Measurements from ENCODE around the gene UPP1. TPM values are rescaled to one million over a fixed set of nuclear protein-coding genes. Genes with fewer than 3 reads are reported as not detected.

The UPP1 gene
- total and polyA plus RNA-seq, 2 of the 13 experiments (the other 11 are each of a cell fraction or from before 2014, with no cell fraction given), result 5.7 to 9.8 TPM

DNA sequence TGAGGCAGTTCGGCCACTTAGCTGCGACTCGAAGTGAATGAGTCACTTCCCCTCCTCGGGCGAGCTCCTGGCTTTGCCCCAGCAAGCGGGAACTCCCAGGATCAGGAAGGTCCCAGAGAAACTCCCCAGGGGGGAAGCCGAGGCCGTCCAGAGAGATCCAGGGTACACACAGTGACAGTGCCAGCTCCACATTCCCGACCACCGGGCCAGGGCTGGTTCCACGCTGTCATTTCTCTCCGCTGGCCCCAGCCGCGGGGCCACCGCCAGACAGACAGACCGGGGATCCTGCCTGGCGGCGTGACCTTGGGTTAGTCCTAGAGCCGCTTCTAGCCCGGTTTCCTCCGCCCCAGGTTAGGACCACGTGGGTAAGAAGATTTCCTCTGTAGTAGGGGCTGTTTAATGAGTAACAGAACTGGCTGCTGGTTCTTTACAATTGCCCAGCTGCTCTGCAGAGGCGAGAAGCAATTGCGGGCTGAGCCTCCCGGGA is 463 bp upstream of the UPP1 start (continued):
- TF ChIP-seq, protein P1, sequence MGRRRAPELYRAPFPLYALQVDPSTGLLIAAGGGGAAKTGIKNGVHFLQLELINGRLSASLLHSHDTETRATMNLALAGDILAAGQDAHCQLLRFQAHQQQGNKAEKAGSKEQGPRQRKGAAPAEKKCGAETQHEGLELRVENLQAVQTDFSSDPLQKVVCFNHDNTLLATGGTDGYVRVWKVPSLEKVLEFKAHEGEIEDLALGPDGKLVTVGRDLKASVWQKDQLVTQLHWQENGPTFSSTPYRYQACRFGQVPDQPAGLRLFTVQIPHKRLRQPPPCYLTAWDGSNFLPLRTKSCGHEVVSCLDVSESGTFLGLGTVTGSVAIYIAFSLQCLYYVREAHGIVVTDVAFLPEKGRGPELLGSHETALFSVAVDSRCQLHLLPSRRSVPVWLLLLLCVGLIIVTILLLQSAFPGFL (CRISPR knock-in tag; IDR thresholded peaks at IDR 0.05), result no peak
- TF ChIP-seq SMYD3 (CRISPR knock-in tag; IDR thresholded peaks at IDR 0.05) (0 out of 2 replicates have a peak, but pooled peaks have one; percentile 29), SRY (CRISPR knock-in tag; IDR thresholded peaks at IDR 0.05) (no peak; the same call in 1 of the 2 replicates), MTF1 (CRISPR knock-in tag; IDR thresholded peaks at IDR 0.05) (no peak), DPF2 (CRISPR knock-in tag; IDR thresholded peaks at IDR 0.05; ENCODE audit: borderline replicate concordance, low read depth) (no peak; the same call in 1 of the 2 replicates), ZNF563 (CRISPR knock-in tag; IDR thresholded peaks at IDR 0.05) (no peak; the same call in 1 of the 2 replicates), ZBTB7A (CRISPR knock-in tag; IDR thresholded peaks at IDR 0.05) (no peak; the same call in 1 of the 2 replicates), MLLT10 (CRISPR knock-in tag; IDR thresholded peaks at IDR 0.05) (no peak), ZFP37 (CRISPR knock-in tag; IDR thresholded peaks at IDR 0.05; ENCODE audit: borderline replicate concordance) (no peak), HOXA7 (CRISPR knock-in tag; IDR thresholded peaks at IDR 0.05) (no peak), ELF3 (CRISPR knock-in tag; IDR thresholded peaks at IDR 0.05) (peak; percentile 48; the same call in 1 of the 2 replicates), ZNF75D (CRISPR knock-in tag; IDR thresholded peaks at IDR 0.05; ENCODE audit: borderline replicate concordance) (no peak), HNF4G (IDR thresholded peaks at IDR 0.05; ENCODE audit: borderline replicate concordance, low read depth, low read length) (peak; percentile 30; the same call in 1 of the 2 replicates), HNF4G (CRISPR knock-in tag; IDR thresholded peaks at IDR 0.05; ENCODE audit: borderline replicate concordance, low read depth) (peak; percentile 53; the same call in 1 of the 2 replicates), ZMYM3 (CRISPR knock-in tag; IDR thresholded peaks at IDR 0.05) (no peak; the same call in 1 of the 2 replicates), ZBTB42 (CRISPR knock-in tag; IDR thresholded peaks at IDR 0.05) (no peak), PHF8 (CRISPR knock-in tag; IDR thresholded peaks at IDR 0.05) (no peak; the same call in 1 of the 2 replicates), FLYWCH1 (CRISPR knock-in tag; IDR thresholded peaks at IDR 0.05) (no peak), NFE2L1 (CRISPR knock-in tag; IDR thresholded peaks at IDR 0.05; ENCODE audit: borderline replicate concordance) (no peak)
- TF ChIP-seq, protein P2, sequence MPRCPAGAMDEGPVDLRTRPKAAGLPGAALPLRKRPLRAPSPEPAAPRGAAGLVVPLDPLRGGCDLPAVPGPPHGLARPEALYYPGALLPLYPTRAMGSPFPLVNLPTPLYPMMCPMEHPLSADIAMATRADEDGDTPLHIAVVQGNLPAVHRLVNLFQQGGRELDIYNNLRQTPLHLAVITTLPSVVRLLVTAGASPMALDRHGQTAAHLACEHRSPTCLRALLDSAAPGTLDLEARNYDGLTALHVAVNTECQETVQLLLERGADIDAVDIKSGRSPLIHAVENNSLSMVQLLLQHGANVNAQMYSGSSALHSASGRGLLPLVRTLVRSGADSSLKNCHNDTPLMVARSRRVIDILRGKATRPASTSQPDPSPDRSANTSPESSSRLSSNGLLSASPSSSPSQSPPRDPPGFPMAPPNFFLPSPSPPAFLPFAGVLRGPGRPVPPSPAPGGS (CRISPR knock-in tag; IDR thresholded peaks at IDR 0.05), result no peak; the same call in 1 of the 2 replicates
- TF ChIP-seq, protein P3, sequence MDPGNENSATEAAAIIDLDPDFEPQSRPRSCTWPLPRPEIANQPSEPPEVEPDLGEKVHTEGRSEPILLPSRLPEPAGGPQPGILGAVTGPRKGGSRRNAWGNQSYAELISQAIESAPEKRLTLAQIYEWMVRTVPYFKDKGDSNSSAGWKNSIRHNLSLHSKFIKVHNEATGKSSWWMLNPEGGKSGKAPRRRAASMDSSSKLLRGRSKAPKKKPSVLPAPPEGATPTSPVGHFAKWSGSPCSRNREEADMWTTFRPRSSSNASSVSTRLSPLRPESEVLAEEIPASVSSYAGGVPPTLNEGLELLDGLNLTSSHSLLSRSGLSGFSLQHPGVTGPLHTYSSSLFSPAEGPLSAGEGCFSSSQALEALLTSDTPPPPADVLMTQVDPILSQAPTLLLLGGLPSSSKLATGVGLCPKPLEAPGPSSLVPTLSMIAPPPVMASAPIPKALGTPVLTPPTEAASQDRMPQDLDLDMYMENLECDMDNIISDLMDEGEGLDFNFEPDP (CRISPR knock-in tag; conservative IDR thresholded peaks at IDR 0.05), result no peak
- TF ChIP-seq, protein P4, sequence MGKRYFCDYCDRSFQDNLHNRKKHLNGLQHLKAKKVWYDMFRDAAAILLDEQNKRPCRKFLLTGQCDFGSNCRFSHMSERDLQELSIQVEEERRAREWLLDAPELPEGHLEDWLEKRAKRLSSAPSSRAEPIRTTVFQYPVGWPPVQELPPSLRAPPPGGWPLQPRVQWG (CRISPR knock-in tag; IDR thresholded peaks at IDR 0.05; ENCODE audit: borderline replicate concordance, low read depth), result no peak
- TF ChIP-seq, protein P5, sequence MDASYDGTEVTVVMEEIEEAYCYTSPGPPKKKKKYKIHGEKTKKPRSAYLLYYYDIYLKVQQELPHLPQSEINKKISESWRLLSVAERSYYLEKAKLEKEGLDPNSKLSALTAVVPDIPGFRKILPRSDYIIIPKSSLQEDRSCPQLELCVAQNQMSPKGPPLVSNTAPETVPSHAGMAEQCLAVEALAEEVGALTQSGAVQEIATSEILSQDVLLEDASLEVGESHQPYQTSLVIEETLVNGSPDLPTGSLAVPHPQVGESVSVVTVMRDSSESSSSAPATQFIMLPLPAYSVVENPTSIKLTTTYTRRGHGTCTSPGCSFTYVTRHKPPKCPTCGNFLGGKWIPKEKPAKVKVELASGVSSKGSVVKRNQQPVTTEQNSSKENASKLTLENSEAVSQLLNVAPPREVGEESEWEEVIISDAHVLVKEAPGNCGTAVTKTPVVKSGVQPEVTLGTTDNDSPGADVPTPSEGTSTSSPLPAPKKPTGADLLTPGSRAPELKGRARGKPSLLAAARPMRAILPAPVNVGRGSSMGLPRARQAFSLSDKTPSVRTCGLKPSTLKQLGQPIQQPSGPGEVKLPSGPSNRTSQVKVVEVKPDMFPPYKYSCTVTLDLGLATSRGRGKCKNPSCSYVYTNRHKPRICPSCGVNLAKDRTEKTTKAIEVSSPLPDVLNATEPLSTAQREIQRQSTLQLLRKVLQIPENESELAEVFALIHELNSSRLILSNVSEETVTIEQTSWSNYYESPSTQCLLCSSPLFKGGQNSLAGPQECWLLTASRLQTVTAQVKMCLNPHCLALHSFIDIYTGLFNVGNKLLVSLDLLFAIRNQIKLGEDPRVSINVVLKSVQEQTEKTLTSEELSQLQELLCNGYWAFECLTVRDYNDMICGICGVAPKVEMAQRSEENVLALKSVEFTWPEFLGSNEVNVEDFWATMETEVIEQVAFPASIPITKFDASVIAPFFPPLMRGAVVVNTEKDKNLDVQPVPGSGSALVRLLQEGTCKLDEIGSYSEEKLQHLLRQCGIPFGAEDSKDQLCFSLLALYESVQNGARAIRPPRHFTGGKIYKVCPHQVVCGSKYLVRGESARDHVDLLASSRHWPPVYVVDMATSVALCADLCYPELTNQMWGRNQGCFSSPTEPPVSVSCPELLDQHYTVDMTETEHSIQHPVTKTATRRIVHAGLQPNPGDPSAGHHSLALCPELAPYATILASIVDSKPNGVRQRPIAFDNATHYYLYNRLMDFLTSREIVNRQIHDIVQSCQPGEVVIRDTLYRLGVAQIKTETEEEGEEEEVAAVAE (CRISPR knock-in tag; IDR thresholded peaks at IDR 0.05; ENCODE audit: borderline replicate concordance), result no peak

Measured in HepG2 (cell line).